ENCODE results near the gene PIPOX. TPM values are rescaled to one million over a fixed set of nuclear protein-coding genes. Genes with fewer than 3 reads are reported as not detected.

The PIPOX gene
- total and polyA plus RNA-seq, 2 of the 8 experiments (the other 6 are each of a cell fraction or from before 2014, with no cell fraction given), result 57.2 to 99.6 TPM

- TF ChIP-seq CHD7 (IDR thresholded peaks at IDR 0.05; ENCODE audit: insufficient replicate concordance, low read length) (no peak), TEAD4 (IDR thresholded peaks at IDR 0.05; ENCODE audit: low read depth, low read length) (no peak), TAF1 (IDR thresholded peaks at IDR 0.05; ENCODE audit: low read depth, low read length) (no peak), SP4 (IDR thresholded peaks at IDR 0.05; ENCODE audit: low read length) (no peak), ATF3 (IDR thresholded peaks at IDR 0.05; ENCODE audit: insufficient read depth, low read depth, low read length) (no peak), KDM1A (IDR thresholded peaks at IDR 0.05; ENCODE audit: borderline replicate concordance, low read length) (no peak)
Observed at GRCh38 chr17:29014716-29015115, 28.2 kb upstream of the PIPOX start (continued).
